HG03439 (cell line): Measurements from ENCODE around the gene ITGB3.

Source experiments
- ATAC-seq: cut with Tn5 transposase; IDR thresholded peaks from one replicate; pipeline ENCODE4 v1.9.1; 2021; ENCODE audit warnings: mild to moderate bottlenecking, moderate library complexity; ENCODE audit not compliant: unreplicated experiment

ITGB3 gene

GRCh38 chr17:47274319-47275069 is 20.9 kb downstream of the ITGB3 start:
- ATAC-seq, result no peak

GRCh38 chr17:47275245-47275984 is 21.8 kb downstream of the ITGB3 start:
- no peak for ATAC-seq

GRCh38 chr17:47276444-47276843 is 22.8 kb downstream of the ITGB3 start:
- no peak for ATAC-seq

DNA sequence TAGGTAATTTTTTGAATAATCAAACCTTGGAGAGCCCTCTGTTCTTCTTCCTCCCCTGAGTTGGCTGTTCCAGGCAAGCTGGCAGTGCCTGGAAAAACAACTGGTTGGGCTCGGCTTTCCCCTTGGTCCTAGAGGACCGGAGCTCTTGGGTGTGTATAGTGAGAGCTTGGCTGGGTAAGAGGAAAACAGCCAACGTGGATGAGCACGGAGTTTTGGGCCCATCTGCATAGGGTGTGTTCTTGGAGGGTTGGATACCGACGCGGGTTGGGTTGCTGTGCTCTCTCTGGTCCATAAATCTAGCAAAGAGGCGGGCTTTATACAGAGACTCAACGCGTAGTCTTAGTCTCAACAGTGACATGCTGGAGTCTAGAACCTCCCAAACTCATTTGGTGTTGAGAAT is 23.2 kb downstream of the ITGB3 start:
- no peak for ATAC-seq

DNA sequence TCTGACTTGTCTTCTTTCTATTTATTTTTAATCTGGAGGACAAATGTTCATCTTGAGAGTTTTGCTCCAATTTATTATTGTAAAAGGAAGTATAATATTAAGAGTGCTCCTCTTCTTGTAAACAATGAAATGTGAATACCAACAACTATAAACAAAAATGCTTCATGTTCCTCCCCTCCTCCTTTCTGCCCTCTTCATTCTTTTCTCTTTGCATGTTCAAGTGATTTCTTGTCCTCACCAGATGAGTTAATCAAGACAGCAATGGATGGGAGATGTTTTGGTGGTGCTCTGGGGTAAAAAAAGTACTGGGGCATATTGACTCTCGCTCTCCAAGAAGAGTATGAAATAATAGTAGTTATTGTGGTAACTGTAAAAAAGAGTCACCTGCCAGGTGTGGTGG is 24.3 kb downstream of the ITGB3 start:
- ATAC-seq, result no peak

DNA sequence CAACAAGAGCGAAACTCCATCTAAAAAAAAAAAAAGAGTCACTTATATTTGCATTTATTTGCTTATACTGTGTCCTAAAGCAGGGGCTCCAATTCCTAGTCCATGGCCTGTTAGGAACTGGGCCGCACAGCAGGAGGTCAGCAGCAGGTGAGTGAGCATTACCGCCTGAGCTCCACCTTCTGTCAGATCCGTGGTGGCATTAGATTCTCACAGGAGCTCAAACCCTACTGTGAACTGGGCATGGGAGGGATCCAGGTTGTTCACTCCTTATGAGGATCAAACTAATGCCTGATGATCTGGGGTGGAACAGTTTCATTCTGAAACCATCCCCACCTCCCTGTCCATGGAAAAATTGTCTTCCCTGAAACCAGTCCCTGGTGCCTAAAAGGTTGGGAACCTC is 24.9 kb downstream of the ITGB3 start:
- no peak for ATAC-seq

DNA sequence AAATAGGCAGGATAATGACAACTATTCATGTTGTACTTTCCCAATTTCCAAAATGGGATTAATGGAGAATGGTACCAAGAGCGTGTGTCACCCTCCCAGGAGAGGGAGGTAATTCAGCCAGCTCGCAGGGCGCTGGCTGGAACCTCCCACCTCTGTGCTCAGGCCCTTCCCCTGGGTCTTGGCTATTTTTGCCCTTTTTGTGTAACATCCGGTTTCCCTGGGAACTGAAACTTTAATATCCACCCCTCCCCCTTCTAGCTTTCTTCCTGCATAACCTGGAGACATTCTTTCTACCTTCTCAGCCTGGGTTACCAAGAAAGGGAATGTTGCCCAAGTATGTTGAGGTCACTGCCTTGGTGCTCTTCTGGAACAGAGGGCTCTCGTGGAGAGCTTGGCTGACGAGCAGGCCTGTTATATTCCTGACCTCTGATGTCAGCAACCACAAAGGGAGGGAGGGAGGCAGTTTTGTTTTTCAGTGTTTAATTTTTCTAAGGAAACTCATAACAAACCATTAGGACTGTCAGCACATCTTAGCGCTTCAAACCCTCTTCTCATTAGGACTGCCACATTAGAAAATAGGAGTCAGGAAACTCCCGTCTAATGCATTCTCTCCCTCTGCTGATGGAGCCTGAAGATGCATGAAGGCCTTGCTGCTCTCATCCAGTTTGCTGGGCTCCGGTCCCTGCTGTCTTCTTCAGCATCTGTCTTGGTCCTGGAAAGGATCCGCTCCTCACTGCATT is 25.6 kb downstream of the ITGB3 start:
- ATAC-seq, result peak; percentile 75

DNA sequence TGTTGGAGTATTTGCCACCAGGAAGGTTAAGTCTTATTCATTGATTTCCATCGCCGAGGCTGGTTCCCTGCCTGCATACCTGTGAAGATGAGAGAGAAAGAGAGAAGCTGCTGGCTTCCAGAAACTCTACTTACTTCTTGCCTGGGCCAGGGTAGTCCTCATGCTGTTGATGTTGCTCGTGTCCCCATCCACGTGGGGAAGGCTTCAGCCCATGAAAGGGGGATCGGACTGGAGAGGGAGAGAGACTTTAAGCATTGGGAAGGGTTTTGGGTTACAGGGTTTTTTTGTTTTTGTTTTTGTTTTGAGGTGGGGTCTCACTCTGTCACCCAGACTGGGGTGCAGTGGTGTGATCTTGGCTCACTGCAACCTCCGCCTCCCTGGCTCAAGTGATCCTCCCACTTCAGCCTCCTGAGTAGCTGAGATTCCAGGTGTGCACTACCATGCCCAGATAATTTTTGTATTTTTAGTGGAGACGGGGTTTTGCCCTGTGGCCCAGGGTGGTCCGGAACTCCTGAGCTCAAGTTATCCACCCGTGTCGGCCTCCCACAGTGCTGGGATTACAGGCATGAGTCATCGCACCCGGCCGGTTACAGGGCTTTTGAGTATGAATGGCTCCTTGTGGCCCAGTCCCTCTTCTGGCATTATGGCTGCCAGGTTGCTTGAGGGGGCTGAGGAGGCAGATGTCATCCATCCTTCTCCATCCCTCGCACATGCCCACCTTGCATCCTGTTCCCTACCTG is 26.6 kb downstream of the ITGB3 start:
- ATAC-seq, result no peak

DNA sequence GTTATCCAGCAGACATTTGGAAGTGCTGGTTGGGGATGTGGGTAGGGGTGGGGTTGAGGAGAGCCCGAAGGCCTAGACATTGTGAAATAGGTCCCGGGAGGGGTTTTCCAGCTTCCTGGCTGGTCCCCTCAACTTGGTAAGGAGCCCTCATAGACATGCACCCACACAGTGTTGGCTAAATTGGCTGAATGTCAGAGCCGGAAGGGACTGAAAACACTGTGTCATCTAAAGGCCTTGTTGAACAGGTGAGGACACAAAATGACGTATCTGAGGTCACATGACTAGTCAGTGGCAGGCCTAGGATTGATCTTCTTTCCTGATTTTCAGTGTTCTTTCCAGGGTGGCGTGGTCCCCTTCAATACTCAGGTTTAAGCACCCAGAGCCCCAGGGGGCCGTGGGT is 27.6 kb downstream of the ITGB3 start:
- no peak for ATAC-seq

DNA sequence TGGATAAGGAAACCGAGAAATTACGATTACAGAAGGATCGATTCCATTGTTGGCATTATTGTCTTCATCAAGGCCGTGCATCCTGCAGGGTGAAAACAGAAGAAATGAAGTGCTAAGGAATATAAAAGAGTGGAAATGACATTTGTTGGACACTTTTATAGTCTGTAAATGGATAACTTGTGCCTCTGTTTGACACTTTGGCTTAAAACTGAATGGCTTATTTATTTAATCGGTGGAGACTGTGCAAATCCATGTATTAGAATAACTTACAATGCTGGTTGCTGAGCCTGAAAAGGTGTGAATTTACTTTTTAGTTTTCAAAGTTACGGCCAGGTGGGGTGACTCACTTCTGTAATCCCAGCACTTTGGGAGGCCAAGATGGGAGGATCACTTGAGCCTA is 31.4 kb downstream of the ITGB3 start:
- ATAC-seq, result no peak

- peak; percentile 65 for ATAC-seq
Measured at GRCh38 chr17:47286198-47286914, 32.7 kb downstream of the ITGB3 start.

- ATAC-seq, result no peak
Measured at GRCh38 chr17:47287068-47287467, 33.4 kb downstream of the ITGB3 start.

GRCh38 chr17:47287639-47288038 is 34.0 kb downstream of the ITGB3 start:
- ATAC-seq, result no peak

GRCh38 chr17:47288531-47289116 is 35.0 kb downstream of the ITGB3 start:
- no peak for ATAC-seq

DNA sequence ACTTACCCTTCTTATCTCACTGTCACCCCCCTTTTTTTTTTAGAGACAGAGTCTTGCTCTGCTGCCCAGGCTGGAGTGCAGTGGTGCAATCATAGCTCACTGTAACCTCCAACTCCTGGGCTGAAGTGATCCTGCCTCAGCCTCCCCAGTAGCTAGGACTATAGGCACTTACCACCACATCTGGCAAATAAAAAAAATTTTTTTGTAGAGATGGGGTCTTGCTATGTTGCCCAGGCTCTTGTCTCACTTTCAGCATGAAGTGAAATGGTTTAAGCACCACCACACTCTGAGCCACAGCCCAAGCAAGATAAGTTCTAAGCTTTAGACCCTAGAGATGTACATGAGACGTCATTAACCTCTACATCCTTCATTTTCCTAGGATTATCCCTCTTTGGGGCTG is 35.7 kb downstream of the ITGB3 start:
- no peak for ATAC-seq

- no peak for ATAC-seq
Measured at GRCh38 chr17:47290870-47291241, 37.2 kb downstream of the ITGB3 start.

DNA sequence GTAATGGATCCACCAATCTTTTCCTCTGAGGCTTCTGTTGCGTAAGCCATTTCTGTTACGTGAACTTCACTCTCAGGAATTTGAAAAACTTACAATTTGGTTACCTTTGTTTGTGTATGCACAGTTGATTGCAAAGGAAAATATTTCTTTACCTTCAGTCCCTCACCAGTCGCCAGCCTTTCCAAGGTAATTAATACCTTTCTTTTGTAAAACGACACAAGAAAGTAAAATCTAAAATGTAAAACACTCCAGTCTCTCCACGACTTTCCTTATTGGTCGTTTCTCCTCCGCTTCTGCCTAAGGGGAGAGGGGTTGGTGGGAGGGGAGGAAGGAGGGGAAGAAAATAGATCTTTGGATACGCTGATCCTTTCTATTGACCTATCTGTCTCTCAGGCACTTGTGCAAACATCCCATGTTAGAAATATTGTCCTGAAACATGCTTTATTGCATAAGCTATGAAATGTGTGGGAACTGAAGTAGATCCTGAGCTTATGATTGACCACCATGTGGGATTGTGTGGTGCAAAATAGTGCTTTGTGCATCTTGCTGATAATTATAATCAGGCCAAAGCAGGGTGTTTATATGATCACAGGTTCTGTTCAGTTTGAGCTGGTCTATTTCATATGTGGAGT is 37.7 kb downstream of the ITGB3 start:
- ATAC-seq, result no peak

GRCh38 chr17:47292206-47292605 is 38.6 kb downstream of the ITGB3 start:
- ATAC-seq, result no peak

- no peak for ATAC-seq
Measured at GRCh38 chr17:47295037-47295873, 41.6 kb downstream of the ITGB3 start.
